ENCODE measurements around the gene CD58.

GRCh38 chr1:116515702-116516101 is 55.1 kb downstream of the CD58 start:
- TF ChIP-seq, protein P1, sequence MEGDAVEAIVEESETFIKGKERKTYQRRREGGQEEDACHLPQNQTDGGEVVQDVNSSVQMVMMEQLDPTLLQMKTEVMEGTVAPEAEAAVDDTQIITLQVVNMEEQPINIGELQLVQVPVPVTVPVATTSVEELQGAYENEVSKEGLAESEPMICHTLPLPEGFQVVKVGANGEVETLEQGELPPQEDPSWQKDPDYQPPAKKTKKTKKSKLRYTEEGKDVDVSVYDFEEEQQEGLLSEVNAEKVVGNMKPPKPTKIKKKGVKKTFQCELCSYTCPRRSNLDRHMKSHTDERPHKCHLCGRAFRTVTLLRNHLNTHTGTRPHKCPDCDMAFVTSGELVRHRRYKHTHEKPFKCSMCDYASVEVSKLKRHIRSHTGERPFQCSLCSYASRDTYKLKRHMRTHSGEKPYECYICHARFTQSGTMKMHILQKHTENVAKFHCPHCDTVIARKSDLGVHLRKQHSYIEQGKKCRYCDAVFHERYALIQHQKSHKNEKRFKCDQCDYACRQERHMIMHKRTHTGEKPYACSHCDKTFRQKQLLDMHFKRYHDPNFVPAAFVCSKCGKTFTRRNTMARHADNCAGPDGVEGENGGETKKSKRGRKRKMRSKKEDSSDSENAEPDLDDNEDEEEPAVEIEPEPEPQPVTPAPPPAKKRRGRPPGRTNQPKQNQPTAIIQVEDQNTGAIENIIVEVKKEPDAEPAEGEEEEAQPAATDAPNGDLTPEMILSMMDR (IDR thresholded peaks at IDR 0.05), result no peak
- TF ChIP-seq POLR2A (IDR thresholded peaks at IDR 0.05), result no peak
